Activated CD4-positive, alpha-beta T cell treated with anti-CD3 and anti-CD28 coated beads, Interleukin-2, Interleukin-6, amounts not matched to agents 100 ng/mL and 50 ng/mL, durations not matched to agents 16 hours and 8 hours (primary cell): ENCODE measurements around the gene TXN2.
"Not testable (repeated sequence)": the region's sequence is repeated elsewhere in the genome, so short reads cannot be mapped to it uniquely, and the experiment has no call there.

Experiments
- DNase-seq: peaks from one replicate; pipeline ENCODE4 v3.0.0-alpha.2; 2020

The TXN2 gene

GRCh38 chr22:36481393-36482168 is at the start of gene TXN2:
Gene TXN2 (minus strand): TSS chr22:36481640. CDS start chr22:36480837, 803 bp downstream.
- DNase-seq, result peak; percentile 97

GRCh38 chr22:36528795-36529751 is 47.6 kb upstream of the TXN2 start, which contains the start of gene EIF3D:
Gene EIF3D (minus strand): TSS chr22:36529166. CDS start chr22:36526121, 3,045 bp downstream.
- DNase-seq, result peak; percentile 99

- DNase-seq, result peak; percentile 18
Measured at GRCh38 chr22:36528341-36528740, 46.9 kb upstream of the TXN2 start.

- no peak for DNase-seq
Measured at GRCh38 chr22:36522662-36523061, 41.2 kb upstream of the TXN2 start.

- no peak for DNase-seq
Measured at GRCh38 chr22:36520423-36520822, 39.0 kb upstream of the TXN2 start.

GRCh38 chr22:36519906-36520305 is 38.5 kb upstream of the TXN2 start:
- not testable (repeated sequence) for DNase-seq

- no peak for DNase-seq
Measured at GRCh38 chr22:36514766-36515165, 33.3 kb upstream of the TXN2 start.

- DNase-seq, result no peak
Measured at GRCh38 chr22:36512991-36513390, 31.6 kb upstream of the TXN2 start.

- no peak for DNase-seq
Measured at GRCh38 chr22:36512333-36512732, 30.9 kb upstream of the TXN2 start.

GRCh38 chr22:36510966-36511881 is 29.8 kb upstream of the TXN2 start:
- DNase-seq, result peak; percentile 42

- DNase-seq, result no peak
Measured at GRCh38 chr22:36510384-36510783, 28.9 kb upstream of the TXN2 start.

- DNase-seq, result no peak
Measured at GRCh38 chr22:36507518-36508010, 26.1 kb upstream of the TXN2 start.

- peak; percentile 93 for DNase-seq
Measured at GRCh38 chr22:36506637-36507517, 25.4 kb upstream of the TXN2 start, which contains the start of gene FOXRED2. Gene FOXRED2 (minus strand): TSS chr22:36507040. CDS start chr22:36506422, 618 bp downstream.

- no peak for DNase-seq
Measured at GRCh38 chr22:36505998-36506635, 24.7 kb upstream of the TXN2 start.

- no peak for DNase-seq
Measured at GRCh38 chr22:36497910-36498665, 16.6 kb upstream of the TXN2 start.

GRCh38 chr22:36493690-36494110 is 12.3 kb upstream of the TXN2 start:
- no peak for DNase-seq

- DNase-seq, result no peak
Measured at GRCh38 chr22:36492109-36492508, 10.7 kb upstream of the TXN2 start.

GRCh38 chr22:36491155-36491554 is 9.7 kb upstream of the TXN2 start:
- DNase-seq, result no peak

GRCh38 chr22:36486619-36487384 is 5.4 kb upstream of the TXN2 start:
- DNase-seq, result peak; percentile 60
